T1000 (cell line): ENCODE results near the gene LAMTOR4.
"Not testable (repeated sequence)": the region's sequence is repeated elsewhere in the genome, so short reads cannot be mapped to it uniquely, and the experiment has no call there.

Experiments
- DNase-seq: peaks from one replicate; lab custom pipeline; 2025; ENCODE audit warnings: mixed read lengths; lab: John Stamatoyannopoulos, UW

The LAMTOR4 gene

DNA sequence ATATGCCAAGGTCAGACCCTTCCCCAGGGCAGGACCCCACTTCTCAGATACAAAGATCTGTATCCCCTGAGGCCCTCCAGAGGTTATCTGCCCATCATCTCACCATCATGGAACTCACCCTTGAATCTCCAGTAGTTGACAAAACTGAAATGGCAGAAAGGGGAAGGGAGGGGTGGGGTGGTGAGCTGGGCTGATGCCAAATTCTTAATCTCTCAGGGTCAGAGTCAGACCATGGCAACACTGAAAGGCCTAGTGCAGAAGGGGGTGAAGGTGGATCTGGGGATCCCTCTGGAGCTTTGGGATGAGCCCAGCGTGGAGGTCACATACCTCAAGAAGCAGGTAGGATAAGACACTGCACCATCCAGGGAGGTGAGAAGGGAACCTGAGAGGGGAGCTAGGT, 26.1 kb upstream of the LAMTOR4 start:
- DNase-seq, result no peak

DNA sequence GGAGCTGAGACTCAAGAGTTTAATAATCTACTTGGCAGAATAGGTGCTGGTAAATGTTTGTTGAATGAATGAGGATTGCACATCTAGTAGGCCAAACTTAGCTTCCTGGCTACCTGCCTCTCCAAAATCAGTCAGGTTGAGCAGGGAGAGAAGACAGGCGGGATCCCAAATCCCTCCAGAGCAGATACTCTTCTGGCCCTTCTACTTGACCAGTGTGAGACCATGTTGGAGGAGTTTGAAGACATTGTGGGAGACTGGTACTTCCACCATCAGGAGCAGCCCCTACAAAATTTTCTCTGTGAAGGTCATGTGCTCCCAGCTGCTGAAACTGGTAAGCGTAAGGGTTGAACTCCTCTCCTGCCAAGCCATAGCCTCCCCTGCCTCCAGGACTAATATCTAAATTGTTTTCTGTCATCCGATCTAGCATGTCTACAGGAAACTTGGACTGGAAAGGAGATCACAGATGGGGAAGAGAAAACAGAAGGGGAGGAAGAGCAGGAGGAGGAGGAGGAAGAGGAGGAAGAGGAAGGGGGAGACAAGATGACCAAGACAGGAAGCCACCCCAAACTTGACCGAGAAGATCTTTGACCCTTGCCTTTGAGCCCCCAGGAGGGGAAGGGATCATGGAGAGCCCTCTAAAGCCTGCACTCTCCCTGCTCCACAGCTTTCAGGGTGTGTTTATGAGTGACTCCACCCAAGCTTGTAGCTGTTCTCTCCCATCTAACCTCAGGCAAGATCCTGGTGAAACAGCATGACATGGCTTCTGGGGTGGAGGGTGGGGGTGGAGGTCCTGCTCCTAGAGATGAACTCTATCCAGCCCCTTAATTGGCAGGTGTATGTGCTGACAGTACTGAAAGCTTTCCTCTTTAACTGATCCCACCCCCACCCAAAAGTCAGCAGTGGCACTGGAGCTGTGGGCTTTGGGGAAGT, 24.2 kb upstream of the LAMTOR4 start:
- DNase-seq, result no peak

DNA sequence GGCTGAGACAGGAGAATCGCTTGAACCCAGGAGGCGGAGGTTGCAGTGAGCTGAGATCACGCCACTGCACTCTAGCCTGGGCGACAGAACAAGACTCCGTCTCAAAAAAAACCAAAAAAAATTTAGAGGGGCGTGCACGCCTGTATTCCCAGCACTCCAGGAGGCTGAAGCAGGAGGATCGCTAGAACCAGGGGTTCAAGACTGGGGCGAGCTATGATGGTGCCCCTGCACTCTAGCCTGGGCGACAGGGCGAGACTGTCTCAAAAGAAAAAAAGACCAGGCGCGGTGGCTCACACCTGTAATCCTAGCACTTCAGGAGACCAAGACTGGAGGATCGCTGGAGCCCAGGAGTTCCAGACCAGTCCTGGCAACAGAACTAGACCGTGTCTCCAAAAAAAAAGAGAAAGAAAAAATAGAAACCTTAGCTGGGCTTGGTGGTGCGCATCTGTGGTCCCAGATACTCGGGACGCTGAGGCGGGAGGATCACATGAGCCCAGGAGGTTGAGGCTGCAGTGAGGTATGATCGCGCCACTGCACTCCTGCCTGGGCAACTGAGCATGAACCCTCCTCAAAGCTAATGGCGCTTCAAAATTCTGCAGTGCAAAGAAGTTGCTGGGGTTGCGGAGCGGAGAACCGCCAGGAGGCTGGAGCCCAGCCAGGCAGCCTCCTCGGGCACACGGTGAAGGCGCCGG, 22.3 kb upstream of the LAMTOR4 start:
- no peak for DNase-seq

DNA sequence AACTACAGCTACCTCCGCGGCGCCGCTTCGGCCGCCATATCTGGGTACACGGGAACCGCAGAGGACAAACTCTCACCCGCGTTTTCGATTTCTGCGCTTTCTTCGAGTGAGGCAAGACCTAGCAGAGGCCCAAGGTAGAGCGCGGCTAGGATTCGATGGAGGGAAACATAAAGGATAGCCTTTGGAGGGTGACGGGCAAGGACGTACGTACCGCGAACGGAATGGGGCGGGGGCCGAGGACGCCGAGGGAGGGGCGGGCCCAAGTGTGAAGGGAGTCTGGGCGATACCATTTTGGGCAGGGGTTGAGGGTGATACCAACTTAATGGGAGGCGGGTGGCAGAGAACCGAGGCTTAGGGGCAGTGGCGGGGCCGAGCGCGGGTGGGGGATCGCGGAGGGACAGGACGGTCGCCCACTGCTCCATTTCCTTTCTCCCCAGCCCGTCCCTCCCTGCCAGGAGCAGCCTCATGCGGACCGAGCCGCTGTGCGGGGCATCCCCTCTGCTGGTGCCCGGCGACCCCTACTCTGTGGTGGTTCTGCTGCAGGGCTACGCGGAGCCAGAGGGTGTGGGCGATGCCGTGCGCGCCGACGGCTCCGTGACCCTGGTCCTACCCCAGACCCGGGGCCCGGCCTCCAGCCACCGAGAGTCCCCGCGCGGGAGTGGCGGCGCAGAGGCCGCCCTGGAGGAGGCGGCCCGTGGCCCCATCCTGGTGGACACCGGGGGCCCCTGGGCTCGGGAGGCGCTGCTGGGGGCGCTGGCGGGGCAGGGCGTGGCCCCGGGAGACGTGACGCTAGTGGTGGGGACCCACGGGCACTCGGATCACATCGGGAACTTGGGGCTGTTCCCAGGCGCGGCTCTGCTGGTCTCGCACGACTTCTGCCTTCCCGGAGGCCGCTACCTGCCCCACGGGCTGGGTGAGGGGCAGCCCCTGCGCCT, 21.5 kb upstream of the LAMTOR4 start, which contains the start of gene MBLAC1:
Gene MBLAC1, plus strand, starts transcription at position 37 of the 935 bp plus-strand sequence. Its CDS starts 429 bp downstream, at position 466.
- DNase-seq, result peak; percentile 76

DNA sequence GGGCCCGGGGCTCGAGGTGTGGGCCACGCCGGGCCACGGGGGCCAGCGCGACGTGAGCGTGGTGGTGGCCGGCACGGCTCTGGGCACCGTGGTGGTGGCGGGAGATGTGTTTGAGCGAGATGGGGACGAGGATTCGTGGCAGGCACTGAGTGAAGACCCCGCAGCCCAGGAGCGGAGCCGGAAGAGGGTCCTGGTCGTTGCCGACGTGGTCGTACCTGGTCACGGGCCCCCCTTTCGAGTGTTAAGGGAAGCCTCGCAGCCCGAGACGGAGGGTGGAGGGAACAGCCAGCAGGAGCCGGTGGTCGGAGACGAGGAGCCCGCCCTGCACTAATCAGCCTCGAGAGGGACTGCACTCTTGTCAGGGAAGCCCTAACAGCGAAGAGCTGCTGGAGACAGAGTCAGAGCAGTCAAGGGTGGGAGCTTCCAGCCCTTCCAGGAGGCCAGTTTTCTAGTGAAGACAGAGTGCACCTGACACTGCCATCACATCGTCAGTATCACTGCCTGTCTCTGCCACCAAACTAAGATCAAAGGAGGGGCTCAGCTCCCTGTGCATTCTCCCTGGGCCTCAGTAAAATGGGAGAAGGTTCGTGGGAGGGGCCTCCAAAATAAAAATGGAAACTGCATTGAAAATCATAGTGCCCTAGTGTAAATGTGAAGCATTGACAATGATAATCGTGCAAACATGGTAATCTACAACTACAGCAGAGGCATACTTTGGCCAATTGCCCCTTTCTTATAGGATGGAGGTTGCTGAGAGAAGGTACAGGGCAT, 20.7 kb upstream of the LAMTOR4 start:
- no peak for DNase-seq

DNA sequence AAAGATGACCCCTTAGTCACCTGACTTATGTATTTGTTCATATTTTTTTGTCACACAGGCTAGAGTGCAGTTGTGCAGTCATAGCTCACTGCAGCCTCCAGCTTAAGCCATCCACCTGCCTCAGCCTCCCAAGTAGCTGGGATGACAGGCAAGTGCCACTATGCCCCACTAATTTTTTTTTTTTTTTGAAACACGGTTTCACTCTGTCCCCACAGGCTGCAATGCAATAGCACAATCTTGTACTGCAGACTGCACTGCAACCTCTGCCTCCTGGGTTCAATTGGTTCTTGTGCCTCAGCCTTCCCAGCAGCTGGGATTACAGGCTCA, 20.1 kb upstream of the LAMTOR4 start:
- DNase-seq, result no peak

DNA sequence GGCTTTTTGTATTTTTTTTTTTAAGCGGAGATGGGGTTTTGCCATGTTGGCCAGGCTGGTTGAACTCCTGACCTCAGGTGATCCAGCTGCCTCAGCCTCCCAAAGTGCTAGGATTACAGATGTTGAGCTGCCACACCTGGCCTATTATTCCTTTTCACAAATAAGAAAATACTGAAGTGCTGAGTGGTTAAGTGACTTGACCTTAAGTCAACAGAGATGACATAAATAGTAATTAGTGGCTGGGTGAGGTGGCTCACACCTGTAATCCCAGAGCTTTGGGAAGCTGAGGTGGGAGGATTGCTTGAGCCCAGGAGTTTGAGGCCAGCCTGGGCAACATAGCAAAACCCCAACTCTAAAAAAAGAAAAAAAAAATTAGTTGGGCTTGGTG, 18.5 kb upstream of the LAMTOR4 start:
- DNase-seq, result not testable (repeated sequence)

DNA sequence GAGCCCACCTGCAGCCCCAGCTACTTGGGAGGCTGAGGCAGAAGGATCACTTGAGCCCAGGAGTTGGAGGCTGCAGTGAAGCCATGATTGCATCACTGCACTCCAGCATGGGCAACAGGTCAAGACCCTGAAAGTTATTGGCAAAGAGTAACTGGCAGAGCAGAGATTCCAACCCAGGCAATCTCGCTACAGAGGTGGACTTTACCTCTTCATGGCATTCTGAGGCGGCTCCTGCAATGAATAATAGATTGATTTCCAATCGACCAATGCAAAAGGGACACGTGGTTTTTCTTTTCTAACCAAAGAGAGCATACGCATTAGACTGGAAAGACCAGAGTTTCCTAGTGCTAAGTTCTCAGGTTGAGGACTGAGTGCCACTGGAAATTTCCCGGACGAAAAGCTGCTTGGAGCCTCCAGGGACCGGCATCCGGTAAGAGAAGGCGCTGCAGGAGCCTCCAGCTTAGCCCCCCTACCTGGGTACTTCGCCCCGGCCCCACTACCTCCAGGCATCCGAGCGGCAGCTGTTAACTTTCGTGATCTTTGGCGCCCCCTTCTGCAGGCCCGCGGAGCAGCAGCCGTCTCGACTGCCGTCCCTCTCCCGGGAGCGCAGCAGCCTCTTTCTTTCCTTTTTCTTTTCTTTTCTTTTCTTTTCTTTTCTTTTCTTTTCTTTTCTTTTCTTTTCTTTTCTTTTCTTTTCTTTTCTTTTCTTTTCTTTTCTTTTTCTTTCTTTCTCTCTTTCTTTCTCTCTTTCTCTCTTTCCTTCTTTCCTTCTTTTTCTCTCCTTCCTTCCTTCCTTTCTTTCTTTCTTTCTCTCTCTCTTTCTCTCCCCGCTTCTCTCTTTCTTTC, 17.9 kb upstream of the LAMTOR4 start:
- DNase-seq, result peak; percentile 29

DNA sequence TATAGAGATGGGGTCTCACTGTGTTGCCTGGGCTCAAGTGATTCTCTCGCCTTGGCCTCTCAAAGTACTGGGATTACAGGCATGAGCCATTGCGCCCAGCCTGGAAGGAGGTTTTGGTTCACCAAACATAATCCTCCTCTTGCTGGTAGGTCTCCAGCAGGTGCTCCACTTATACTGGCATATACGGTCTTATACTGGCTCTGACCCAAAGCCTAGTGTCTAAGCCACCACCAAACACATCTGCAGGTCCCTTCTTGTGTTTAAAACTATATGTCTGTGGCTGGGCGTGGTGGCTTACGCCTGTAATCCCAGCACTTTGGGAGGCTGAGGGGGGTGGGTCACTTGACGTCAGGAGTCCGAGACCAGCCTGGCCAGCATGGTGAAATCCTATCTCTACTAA, 16.6 kb upstream of the LAMTOR4 start:
- no peak for DNase-seq

DNA sequence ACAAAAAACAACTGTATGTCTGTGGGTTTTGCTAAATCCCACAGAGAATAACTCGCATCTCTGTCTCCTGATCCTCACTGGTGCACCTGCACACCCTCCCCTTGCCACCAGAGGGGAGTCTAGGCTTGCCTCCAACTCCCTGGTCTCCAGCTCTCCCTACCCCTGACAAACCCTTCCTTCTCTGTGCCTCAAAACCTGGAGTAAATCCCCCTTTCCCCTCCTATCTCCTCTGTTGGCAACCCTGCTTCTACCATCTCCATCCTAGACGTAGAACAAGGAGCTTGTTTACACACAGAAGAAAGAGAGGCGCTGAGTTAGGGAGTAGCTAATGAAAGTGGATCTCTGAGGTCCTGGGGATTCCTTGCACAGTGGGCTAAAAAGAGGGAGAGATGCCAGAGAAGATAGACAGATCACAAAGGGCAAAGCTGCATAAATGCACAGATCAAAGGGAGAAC, 16.0 kb upstream of the LAMTOR4 start:
- peak; percentile 46 for DNase-seq

DNA sequence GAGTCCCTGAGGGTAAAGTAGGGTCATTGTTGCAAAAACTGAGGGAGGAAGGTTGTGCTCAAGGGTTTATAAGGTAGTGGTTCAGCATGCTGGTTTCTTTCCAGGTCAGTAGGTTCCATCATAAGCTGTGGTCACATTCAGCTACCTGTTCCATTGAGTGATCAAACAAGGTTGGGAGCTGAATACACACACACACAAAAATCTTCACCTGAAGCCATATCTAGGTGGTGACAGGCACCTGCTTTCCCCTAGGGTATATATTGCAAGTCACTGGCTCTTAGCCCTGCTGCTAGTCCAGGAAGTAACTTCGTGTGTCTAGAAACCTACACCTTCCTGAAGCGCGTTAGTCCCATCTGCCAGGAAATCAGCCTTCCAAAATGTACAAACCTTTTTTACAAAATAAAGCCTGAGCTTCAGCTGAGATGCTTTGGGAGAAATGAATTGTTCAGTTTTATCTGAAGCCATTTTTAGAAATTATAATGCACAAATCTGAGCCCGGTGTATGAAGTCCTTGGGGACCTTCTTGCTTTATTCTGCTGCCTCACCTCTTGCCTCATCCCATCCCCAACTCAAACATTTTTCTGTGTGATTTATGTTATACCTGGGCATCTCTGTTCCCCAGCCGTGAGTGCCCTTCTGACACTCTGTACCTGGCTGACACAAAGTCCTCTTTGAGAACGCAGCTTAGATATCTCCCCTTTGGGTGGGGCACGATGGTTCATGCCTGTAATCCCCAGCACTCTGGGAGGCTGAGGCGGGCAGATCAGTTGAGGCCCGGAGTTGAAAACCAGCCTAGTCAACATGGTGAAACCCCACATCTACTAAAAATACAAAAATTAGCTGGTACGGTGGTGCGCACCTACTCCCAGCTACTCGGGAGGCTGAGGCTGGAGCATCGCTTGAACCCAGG, 10.6 kb upstream of the LAMTOR4 start:
- no peak for DNase-seq

DNA sequence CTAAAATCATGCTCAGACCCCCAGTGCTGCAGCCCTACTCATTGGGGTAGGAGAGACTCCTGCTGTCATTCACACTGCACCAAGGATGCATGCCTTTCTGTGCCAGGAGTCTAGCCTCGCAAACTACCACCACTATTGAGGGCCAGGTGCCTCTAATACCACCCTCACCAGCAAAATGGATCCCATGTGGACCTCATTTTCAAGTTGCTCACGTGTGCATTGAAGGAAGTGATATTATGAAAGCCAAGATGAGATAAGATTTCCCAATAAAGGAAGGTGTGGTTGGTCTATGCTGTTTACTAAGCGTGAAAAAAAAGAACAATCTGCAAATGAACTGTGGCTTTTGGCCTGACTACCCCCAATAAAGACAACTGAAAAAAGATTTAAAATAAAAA, 7.2 kb upstream of the LAMTOR4 start:
- DNase-seq, result no peak

DNA sequence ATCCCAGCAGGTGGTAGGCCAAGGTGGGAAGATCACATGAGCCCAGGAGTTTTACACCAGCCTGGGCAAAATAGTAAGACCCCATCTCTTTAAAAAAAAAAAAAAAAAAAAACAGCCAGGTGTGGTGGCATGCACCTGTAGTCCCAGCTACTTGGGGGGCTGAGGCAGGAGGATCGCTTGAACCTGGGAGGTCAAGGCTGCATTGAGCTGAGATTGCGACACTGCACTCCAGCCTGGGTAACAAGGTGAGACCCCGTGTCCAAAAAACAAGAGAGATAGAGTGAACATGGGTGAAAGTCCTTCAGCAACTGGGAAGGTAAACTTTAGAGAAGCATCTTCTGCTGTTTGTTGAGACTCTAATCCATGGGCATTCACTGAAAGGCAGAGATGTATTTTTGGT, 6.3 kb upstream of the LAMTOR4 start:
- no peak for DNase-seq

DNA sequence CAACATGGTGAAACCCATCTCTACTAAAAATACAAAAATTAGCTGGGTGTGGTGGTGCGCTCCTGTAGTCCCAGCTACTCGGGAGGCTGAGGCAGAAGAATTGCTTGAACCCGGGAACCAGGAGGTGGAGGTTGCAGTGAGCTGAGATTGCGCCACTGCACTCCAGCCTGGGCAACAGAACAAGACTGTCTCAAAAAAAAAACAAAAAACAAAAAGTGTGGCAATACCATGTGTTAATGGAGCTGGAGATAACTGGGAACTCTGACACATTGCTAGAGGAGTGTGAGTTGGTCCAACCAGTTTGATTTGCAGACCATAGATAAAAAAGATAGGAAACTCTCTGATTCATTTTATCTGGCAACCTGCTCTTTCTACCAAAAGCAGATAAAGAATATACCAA, 2.4 kb upstream of the LAMTOR4 start:
- DNase-seq, result not testable (repeated sequence)

DNA sequence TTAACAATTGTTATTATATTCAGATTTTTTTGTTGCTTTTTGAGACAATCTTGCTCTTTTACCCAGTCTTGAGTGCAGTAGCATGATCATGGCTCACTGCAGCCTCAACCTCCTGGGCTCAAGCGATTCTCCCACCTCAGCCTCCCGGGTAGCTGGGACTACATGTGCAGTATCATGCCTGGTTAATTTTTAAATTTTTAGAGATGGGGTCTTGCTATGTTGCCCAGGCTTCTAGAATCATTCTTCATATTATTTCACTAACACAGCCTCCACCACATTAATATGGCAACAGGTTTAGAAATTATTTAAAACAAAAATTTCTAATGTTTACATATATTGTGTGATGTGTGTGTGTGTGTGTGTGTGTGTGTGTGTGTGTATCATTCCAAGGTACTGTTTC, 1.4 kb upstream of the LAMTOR4 start:
- DNase-seq, result no peak

DNA sequence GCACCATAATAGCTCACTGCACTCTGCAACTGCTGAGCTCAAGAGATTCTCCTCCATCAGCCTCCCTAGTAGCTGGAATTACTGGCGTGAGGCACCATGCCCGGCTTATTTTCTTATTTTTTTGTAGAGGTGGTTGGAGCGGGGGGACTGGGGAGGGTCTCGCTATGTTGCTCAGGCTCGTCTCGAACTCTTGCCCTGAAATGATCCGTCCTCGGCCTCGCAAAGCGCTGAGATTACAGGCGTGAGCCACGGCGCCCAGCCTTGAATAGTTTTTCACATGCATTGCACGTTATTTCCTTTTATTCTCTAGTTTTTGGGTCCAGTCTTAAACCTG, 526 bp upstream of the LAMTOR4 start:
- no peak for DNase-seq

DNA sequence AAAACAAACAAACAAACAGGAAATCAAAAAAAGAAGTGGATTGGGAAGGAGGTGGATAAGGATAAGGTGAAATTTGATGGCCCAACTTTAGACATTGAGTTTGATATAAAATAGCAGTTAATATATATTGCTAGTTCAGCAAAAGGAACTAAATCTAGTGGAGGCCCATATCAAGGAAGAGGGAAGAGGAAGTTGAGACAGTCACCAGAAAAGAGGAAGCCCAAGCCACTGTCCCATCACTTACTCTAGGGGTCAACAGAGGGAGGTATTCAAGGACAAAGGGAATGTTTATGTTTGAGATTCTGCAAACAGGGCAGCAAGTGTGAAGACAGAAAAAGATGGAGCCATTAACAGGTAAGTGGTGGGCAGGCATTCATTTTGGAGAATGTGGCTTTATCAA, 3.7 kb downstream of the LAMTOR4 start:
- no peak for DNase-seq

DNA sequence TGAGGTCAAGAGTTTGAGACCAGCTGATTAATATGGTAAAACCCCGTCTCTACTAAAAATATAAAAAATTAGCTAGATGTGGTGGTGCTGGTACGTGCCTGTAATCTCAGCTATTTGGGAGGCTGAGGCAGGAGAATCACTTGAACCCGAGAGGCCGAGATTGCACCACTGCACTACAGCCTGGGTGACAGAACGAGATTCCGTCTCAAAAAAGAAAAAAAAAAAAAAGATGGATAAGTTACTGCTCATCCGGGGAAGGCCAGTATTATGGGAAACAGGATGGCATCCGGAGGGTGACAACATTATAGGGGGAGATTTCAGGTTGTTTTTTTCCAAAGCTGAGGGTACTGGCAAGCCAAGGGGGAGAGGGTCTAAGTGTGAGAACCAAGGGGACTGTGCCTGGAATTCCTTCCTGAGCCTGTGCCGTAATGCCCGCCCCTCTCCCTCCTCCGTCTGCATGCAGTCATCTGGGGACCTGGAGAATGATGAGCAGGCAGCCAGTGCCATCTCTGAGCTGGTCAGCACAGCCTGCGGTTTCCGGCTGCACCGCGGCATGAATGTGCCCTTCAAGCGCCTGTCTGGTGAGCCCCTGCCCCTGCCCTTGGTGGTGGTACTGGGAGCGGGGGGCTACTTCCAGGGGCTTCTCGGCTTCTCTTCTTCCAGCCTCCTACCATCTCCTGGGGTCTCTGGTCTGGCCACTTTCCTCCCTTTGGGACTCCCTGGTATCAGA, 4.4 kb downstream of the LAMTOR4 start:
- no peak for DNase-seq
